Heart left ventricle (tissue), 16 donors: Measurements from ENCODE around the gene ZNF432. TPM values are rescaled to one million over a fixed set of nuclear protein-coding genes. Genes with fewer than 3 reads are reported as not detected.
"Not testable (repeated sequence)": the region's sequence is repeated elsewhere in the genome, so short reads cannot be mapped to it uniquely, and the experiment has no call there.

ENCODE experiments used
- ATAC-seq, 4 donors: fragments of 200-7000 bp; cut with Tn5 transposase; one replicate each; pipeline ENCODE4 v1.9.1; 2020 to 2022; ENCODE audit warnings: moderate library complexity in 4 of 4, mild to moderate bottlenecking in 3 of 4, moderate number of reproducible peaks in 1 of 4
- DNase-seq, 5 donors: peaks; one replicate each; pipeline ENCODE4 v3.0.0-alpha.2; 2020
- H3K27ac ChIP-seq, 12 donors: fragments of 200-600 bp; sonication (generic) in 4 of 12; one replicate each; pipeline versions ENCODE4 v1.5.0 to v1.8.0; 2016 to 2022; ENCODE audit warnings: mild to moderate bottlenecking in 2 of 12
- H3K27me3 ChIP-seq, 9 donors: fragments of 200-600 bp; sonication (generic) in 2 of 9; one replicate each; pipeline versions ENCODE4 v1.5.1 to v1.8.0; 2016 to 2022; ENCODE audit warnings: mild to moderate bottlenecking in 3 of 9
- H3K36me3 ChIP-seq, 9 donors: fragments of 200-600 bp; sonication (generic) in 2 of 9; one replicate each; pipeline versions ENCODE4 v1.5.0 to v1.8.0; 2018 to 2022; ENCODE audit warnings: mild to moderate bottlenecking in 2 of 9
- H3K4me1 ChIP-seq, 12 donors: fragments of 200-600 bp; sonication (generic) in 4 of 12; one replicate each; pipeline versions ENCODE4 v1.5.0 to v1.8.0; 2016 to 2022; ENCODE audit warnings: mild to moderate bottlenecking in 3 of 12
- H3K4me3 ChIP-seq, 12 donors: fragments of 200-600 bp; sonication (generic) in 4 of 12; one replicate each; pipeline versions ENCODE4 v1.5.0 to v1.8.0; 2017 to 2022; ENCODE audit warnings: mild to moderate bottlenecking in 9 of 12, moderate library complexity in 4 of 12
- H3K9me3 ChIP-seq, 12 donors: fragments of 200-600 bp; sonication (generic) in 4 of 12; one replicate each; pipeline versions ENCODE4 v1.5.0 to v1.8.0; 2016 to 2022; ENCODE audit warnings: mild to moderate bottlenecking in 1 of 12
- CTCF ChIP-seq, 12 donors: fragments of 200-600 bp; sonication (generic) in 4 of 12; IDR thresholded peaks; one replicate each; pipeline versions ENCODE4 v1.5.0 to v1.8.0; 2018 to 2022; ENCODE audit warnings: antibody characterized with exemption in 12 of 12, mild to moderate bottlenecking in 5 of 12
- POLR2A ChIP-seq, 2 donors: fragments of 450-650 bp; IDR thresholded peaks; one replicate each; pipeline ENCODE4 v1.6.1; 2017; ENCODE audit warnings: antibody characterized with exemption in 2 of 2, mild to moderate bottlenecking in 2 of 2, moderate library complexity in 2 of 2
- WGBS, 4 donors: extraction: QIAGEN DNeasy Blood & Tissue Kit in 2 of 4; methylation state at CpG; one replicate each; pipeline versions ENCODE4 v1.1.5 to v1.1.7; 2013 to 2018; 5-methylcytosine and 5-hydroxymethylcytosine counted together
- intact Hi-C, 10 donors: fragments of 100-400 bp; cut with DNase I; formaldehyde crosslinking; loops; one replicate each; pipeline versions ENCODE4 v1.11.1 to v1.14.2; 2022
- polyA plus RNA-seq, 2 donors: library from polyadenylated mRNA; stranded (reverse); fragments of 200-250 nt; gene quantifications; one replicate each; pipeline ENCODE4 v1.2.3, GENCODE V29; 2013
- total RNA-seq, 9 donors: library from RNA; depleted of rRNA in 2 of 9; stranded (reverse); fragments of >200 nt in 2 of 9; fragmentation: NEBNext Ultra II Directional in 3 of 9; extraction: Animal tissue kit (Norgen Biotek cat#: 25700) in 3 of 9; gene quantifications; one replicate each; pipeline versions ENCODE4 v1.1.0 to v1.2.4, GENCODE V29; 2016 to 2023
- donor health status: ischemic (EF 13 %, LVEDD 7.1; RV severe dilation, severe dysfunction).
- donor health status: healthy with polysubstance abuse.
- donor health status: DM: no; HTN: yes; CAD: no.
- donor health status: DM: no; HTN: no; CAD: no.
- donor health status: ischemic (EF 25% LVEDD 6.9; RV normal size, moderate dysfunction).
- donor health status: ischemic (EF 25% LVEDD 5.7; RV mildly dilated, moderate dysfunction).
- donor health status: healthy.
- donor health status: DM: yes; HTN: yes; CAD: no.
- donor health status: ischemic (EF 35%, LVEDD 5.7; RV mildly dilated, moderate dysfunction).
- donor health status: nonischemic (EF 11% LVEDD 7.7; RV severe dilation, severe dysfunction).
- donor health status: DM: yes; HTN: yes; CAD: no.
- donor health status: PGD.
- donor health status: ischemic (EF 29% LVEDD 5.4; RV normal size, mild dysfunction).
- donor health status: nonischemic (EF 23%, LVEDD 6.1; RV moderate dilation, normal function).

The ZNF432 gene
- total and polyA plus RNA-seq, 11 donors = 3.4 to 10.9 (median 8.0) TPM

- intact Hi-C loops = no loop called here
- no peak overlapping the region for H3K4me3 ChIP-seq
Observed at GRCh38 chr19:52066258-52066863, 17.7 kb upstream of the ZNF432 start.

GRCh38 chr19:52065399-52065798 lies 16.8 kb upstream of the ZNF432 start:
- 98 to 100% (median 99%) methylated on average over 6 of the region's 6 CpGs for WGBS, 4 donors
- no peaks in the 10 kb centered on the region for H3K4me1 ChIP-seq
- DNase-seq (no peak), ATAC-seq (no peak)
- H3K27me3 ChIP-seq = no peaks in the 10 kb centered on the region
- H3K36me3 ChIP-seq = peaks cover 15 to 83% (median 50%) of the 10 kb centered on the region in 9 donors
- no peak overlapping the region for H3K4me3 ChIP-seq
- no peak overlapping the region for H3K27ac ChIP-seq
- peaks cover 0 to 100% (median 67%) of the 10 kb centered on the region in 12 donors for H3K9me3 ChIP-seq
- intact Hi-C loops = no loop called here
- TF ChIP-seq CTCF (IDR thresholded peaks at IDR 0.05) (no peak), POLR2A (IDR thresholded peaks at IDR 0.05) (no peak)

More at GRCh38 chr19:52066258-52066863, 17.7 kb upstream of the ZNF432 start:
- Histone ChIP-seq H3K27ac (no peak overlapping the region), H3K27me3 (no peaks in the 10 kb centered on the region), H3K9me3 (peaks cover 0 to 100% (median 71%) of the 10 kb centered on the region in 12 donors), H3K36me3 (peaks cover 15 to 93% (median 60%) of the 10 kb centered on the region in 9 donors), H3K4me1 (no peaks in the 10 kb centered on the region)
- WGBS, 4 donors = 96 to 98% (median 97%) methylated on average over 6 of the region's 6 CpGs
- TF ChIP-seq POLR2A (IDR thresholded peaks at IDR 0.05) (no peak), CTCF (IDR thresholded peaks at IDR 0.05) (no peak)
- ATAC-seq (no peak), DNase-seq (no peak)

GRCh38 chr19:52056480-52056879 lies 7.8 kb upstream of the ZNF432 start:
- H3K27me3 ChIP-seq, ATAC-seq, H3K4me1 ChIP-seq, H3K4me3 ChIP-seq, H3K27ac ChIP-seq, intact Hi-C loops, DNase-seq: not testable (repeated sequence)
- Histone ChIP-seq H3K9me3 (peaks cover 0 to 98% (median 22%) of the 10 kb centered on the region in 12 donors), H3K36me3 (peaks cover 0 to 16% (median 0%) of the 10 kb centered on the region in 9 donors)
- WGBS, 4 donors = 97 to 99% (median 98%) methylated on average over 3 of the region's 3 CpGs

- H3K4me3 ChIP-seq, DNase-seq, intact Hi-C loops, H3K27me3 ChIP-seq, H3K27ac ChIP-seq, ATAC-seq: not testable (repeated sequence)
- 54 to 100% (median 78%) methylated on average over 1 of the region's 1 CpG for WGBS, 4 donors
- H3K9me3 ChIP-seq = peaks cover 0 to 67% (median 10%) of the 10 kb centered on the region in 12 donors
- peaks cover 0 to 19% (median 7%) of the 10 kb centered on the region in 12 donors for H3K4me1 ChIP-seq
- H3K36me3 ChIP-seq = peaks cover 0 to 15% (median under 1%) of the 10 kb centered on the region in 9 donors
Observed at GRCh38 chr19:52051736-52052135, 3.1 kb upstream of the ZNF432 start.

GRCh38 chr19:52039169-52039568 lies 9.5 kb downstream of the ZNF432 start:
- no peak for DNase-seq
- Histone ChIP-seq H3K27ac (no peak overlapping the region), H3K36me3 (peaks cover 38 to 94% (median 89%) of the 10 kb centered on the region in 9 donors), H3K4me3 (no peak overlapping the region), H3K4me1 (no peaks in the 10 kb centered on the region), H3K9me3 (peaks cover 0 to 91% (median 62%) of the 10 kb centered on the region in 12 donors), H3K27me3 (no peaks in the 10 kb centered on the region)
- TF ChIP-seq POLR2A (IDR thresholded peaks at IDR 0.05) (no peak), CTCF (IDR thresholded peaks at IDR 0.05) (no peak)
- WGBS, 4 donors = 97 to 99% (median 97%) methylated on average over 4 of the region's 4 CpGs
- ATAC-seq = no peak
- intact Hi-C loops = no loop called here
